Neutrophil (primary cell): ENCODE results near the gene TNFAIP2.
A peak's percentile ranks its signal among the peaks of the same experiment; 100 is the strongest.
"Not testable (repeated sequence)": the region's sequence is repeated elsewhere in the genome, so short reads cannot be mapped to it uniquely, and the experiment has no call there.

ENCODE experiments used
- H3K27ac ChIP-seq: fragments of 200-600 bp; sonication (generic); 2 replicates; pipeline ENCODE4 v1.5.1; 2016; ENCODE audit warnings: mild to moderate bottlenecking, moderate library complexity
- H3K27me3 ChIP-seq: fragments of 200-600 bp; sonication (generic); 2 replicates; pipeline ENCODE4 v1.6.0; 2016; ENCODE audit warnings: mild to moderate bottlenecking
- H3K36me3 ChIP-seq: fragments of 200-600 bp; sonication (generic); 2 replicates; pipeline ENCODE4 v1.5.1; 2017
- H3K4me1 ChIP-seq, 2 experiments: fragments of 200-600 bp in 1 of 2; sonication (generic) in 1 of 2; 1 replicate in 1 of 2; 2 replicates in 1 of 2; pipeline versions ENCODE4 v1.5.1 to v1.6.1; 2013 to 2016; ENCODE audit warnings: low read depth in 1 of 2, low read length in 1 of 2, mild to moderate bottlenecking in 1 of 2, moderate library complexity in 1 of 2; ENCODE audit not compliant: control insufficient read depth in 1 of 2, insufficient read depth in 1 of 2
- H3K4me3 ChIP-seq, 2 experiments: fragments of 200-600 bp in 1 of 2; sonication (generic) in 1 of 2; 1 replicate in 1 of 2; 2 replicates in 1 of 2; pipeline ENCODE4 v1.5.1; 2013 to 2016; ENCODE audit warnings: low read depth in 1 of 2, low read length in 1 of 2, mild to moderate bottlenecking in 1 of 2, moderate library complexity in 1 of 2
- H3K9me3 ChIP-seq: fragments of 200-600 bp; sonication (generic); 2 replicates; pipeline ENCODE4 v1.5.1; 2016
- CTCF ChIP-seq: fragments of 200-600 bp; sonication (generic); IDR thresholded peaks from 2 replicates; pipeline ENCODE4 v1.5.1; 2016; ENCODE audit warnings: antibody characterized with exemption

Gene TNFAIP2

GRCh38 chr14:103112400-103113243 is 10.6 kb upstream of the TNFAIP2 start:
- H3K4me3 ChIP-seq: peak overlapping the region in 1 of 2 experiments; percentile 36
- no peaks in the 10 kb centered on the region for H3K27me3 ChIP-seq
- TF ChIP-seq CTCF: no peak
- peak overlapping the region; percentile 69 for H3K27ac ChIP-seq
- H3K36me3 ChIP-seq: no peaks in the 10 kb centered on the region
- H3K9me3 ChIP-seq: no peaks in the 10 kb centered on the region
- peaks cover 70 to 78% of the 10 kb centered on the region in 2 experiments for H3K4me1 ChIP-seq

- no peak for TF ChIP-seq CTCF
Observed at GRCh38 chr14:103113303-103113702, 10.0 kb upstream of the TNFAIP2 start.

GRCh38 chr14:103113774-103114173 is 9.5 kb upstream of the TNFAIP2 start:
- Histone ChIP-seq H3K4me3 (no peak overlapping the region), H3K36me3 (no peaks in the 10 kb centered on the region), H3K9me3 (no peaks in the 10 kb centered on the region), H3K4me1 (peaks cover 82 to 84% of the 10 kb centered on the region in 2 experiments), H3K27ac (peak overlapping the region; percentile 97), H3K27me3 (no peaks in the 10 kb centered on the region)
- TF ChIP-seq CTCF: no peak

More at GRCh38 chr14:103113303-103113702, 10.0 kb upstream of the TNFAIP2 start:
- Histone ChIP-seq H3K27ac (peak overlapping the region; percentile 97), H3K4me3 (no peak overlapping the region), H3K9me3 (no peaks in the 10 kb centered on the region), H3K4me1 (peaks cover 77 to 84% of the 10 kb centered on the region in 2 experiments), H3K27me3 (no peaks in the 10 kb centered on the region), H3K36me3 (no peaks in the 10 kb centered on the region)

GRCh38 chr14:103115086-103115679 is 8.1 kb upstream of the TNFAIP2 start:
- peak overlapping the region; percentile 97 for H3K27ac ChIP-seq
- peaks cover 87 to 94% of the 10 kb centered on the region in 2 experiments for H3K4me1 ChIP-seq
- H3K36me3 ChIP-seq, H3K9me3 ChIP-seq, H3K27me3 ChIP-seq: not testable (repeated sequence)
- peak overlapping the region in 1 of 2 experiments; percentile 49 for H3K4me3 ChIP-seq

GRCh38 chr14:103115845-103116572 is 7.3 kb upstream of the TNFAIP2 start:
- H3K4me1 ChIP-seq: peaks cover 87 to 96% of the 10 kb centered on the region in 2 experiments
- H3K27me3 ChIP-seq: no peaks in the 10 kb centered on the region
- TF ChIP-seq CTCF: no peak
- H3K9me3 ChIP-seq: no peaks in the 10 kb centered on the region
- H3K36me3 ChIP-seq: no peaks in the 10 kb centered on the region
- H3K4me3 ChIP-seq: no peak overlapping the region
- H3K27ac ChIP-seq: peak overlapping the region; percentile 97
